Measurements from ENCODE around the gene ZKSCAN5. TPM values are rescaled to one million over a fixed set of nuclear protein-coding genes. Genes with fewer than 3 reads are reported as not detected.

ZKSCAN5 gene
- polyA plus RNA-seq, 3 donors, result 1.6 to 2.9 (median 2.2) TPM

DNA sequence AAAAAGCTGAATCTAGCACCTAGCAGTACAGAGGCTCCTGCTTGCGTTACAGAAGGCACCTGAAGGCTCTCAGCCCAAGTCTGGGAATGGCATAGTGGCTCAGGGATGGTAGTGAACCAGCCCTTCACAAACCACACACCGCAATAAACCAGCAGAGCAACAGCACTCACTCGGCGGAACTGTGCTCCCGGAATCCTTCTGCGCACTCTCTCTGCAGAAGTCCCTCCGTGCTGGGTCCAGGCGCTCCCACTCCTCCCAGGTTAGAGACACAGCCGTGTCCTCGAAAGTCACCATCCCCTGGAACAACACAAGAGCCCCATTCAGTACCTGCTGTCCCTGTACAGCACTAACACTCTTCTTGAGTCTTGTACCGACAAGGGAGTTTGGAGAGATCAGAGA is 5.9 kb upstream of the ZKSCAN5 start:
- peak overlapping the region; percentile 99 to 100 for H3K4me3 Mint-ChIP-seq
- H3K27ac Mint-ChIP-seq, result peak overlapping the region; percentile 97 to 100 (median 99)
- TF ChIP-seq, protein P1, sequence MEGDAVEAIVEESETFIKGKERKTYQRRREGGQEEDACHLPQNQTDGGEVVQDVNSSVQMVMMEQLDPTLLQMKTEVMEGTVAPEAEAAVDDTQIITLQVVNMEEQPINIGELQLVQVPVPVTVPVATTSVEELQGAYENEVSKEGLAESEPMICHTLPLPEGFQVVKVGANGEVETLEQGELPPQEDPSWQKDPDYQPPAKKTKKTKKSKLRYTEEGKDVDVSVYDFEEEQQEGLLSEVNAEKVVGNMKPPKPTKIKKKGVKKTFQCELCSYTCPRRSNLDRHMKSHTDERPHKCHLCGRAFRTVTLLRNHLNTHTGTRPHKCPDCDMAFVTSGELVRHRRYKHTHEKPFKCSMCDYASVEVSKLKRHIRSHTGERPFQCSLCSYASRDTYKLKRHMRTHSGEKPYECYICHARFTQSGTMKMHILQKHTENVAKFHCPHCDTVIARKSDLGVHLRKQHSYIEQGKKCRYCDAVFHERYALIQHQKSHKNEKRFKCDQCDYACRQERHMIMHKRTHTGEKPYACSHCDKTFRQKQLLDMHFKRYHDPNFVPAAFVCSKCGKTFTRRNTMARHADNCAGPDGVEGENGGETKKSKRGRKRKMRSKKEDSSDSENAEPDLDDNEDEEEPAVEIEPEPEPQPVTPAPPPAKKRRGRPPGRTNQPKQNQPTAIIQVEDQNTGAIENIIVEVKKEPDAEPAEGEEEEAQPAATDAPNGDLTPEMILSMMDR (IDR thresholded peaks at IDR 0.05), result no peak
- intact Hi-C loops (cut with micrococcal nuclease), result loop anchor here in 1 of 2 donors (2.0 kb wide), 1 partner anchor 26 kb away; the partner anchor contains the start of gene ZNF789
- Histone ChIP-seq H3K9ac (ENCODE audit: insufficient read depth, low read length, poor library complexity, severe bottlenecking) (peak overlapping the region; percentile 97), H3K9me3 (replicated peaks in 1 of 2; ENCODE audit: control insufficient read depth in 1 of 2, insufficient read depth in 1 of 2, low read length in 2 of 2) (peaks cover 15 to 25% of the 10 kb centered on the region in 2 donors), H3K4me3 (replicated peaks in 1 of 3; ENCODE audit: low read depth in 2 of 3, low read length in 3 of 3) (peak overlapping the region; percentile 71 to 100 (median 99)), H3K79me2 (ENCODE audit: insufficient read depth, low read length) (peaks cover 81% of the 10 kb centered on the region), H3K27me3 (ENCODE audit: control insufficient read depth in 2 of 2, insufficient read depth in 2 of 2, low read length in 2 of 2) (no peaks in the 10 kb centered on the region), H3K27ac (ENCODE audit: low read depth in 1 of 2, low read length in 2 of 2) (peak overlapping the region; percentile 100), H3K4me1 (ENCODE audit: control insufficient read depth in 1 of 2, insufficient read depth in 2 of 2, low read length in 2 of 2) (peaks cover 25 to 27% of the 10 kb centered on the region in 2 donors), H3K36me3 (replicated peaks in 1 of 2; ENCODE audit: control insufficient read depth in 1 of 2, insufficient read depth in 2 of 2, low read length in 2 of 2) (peaks cover 36 to 46% of the 10 kb centered on the region in 2 donors), H2AFZ (ENCODE audit: insufficient read depth, low read depth, low read length, poor library complexity, severe bottlenecking) (no peak overlapping the region), H3K4me2 (replicated peaks; ENCODE audit: extremely low read depth, low read length, poor library complexity, severe bottlenecking) (peak overlapping the region; percentile 91), H4K20me1 (ENCODE audit: insufficient read depth, low read length) (peaks cover 49% of the 10 kb centered on the region)
- WGBS (ENCODE audit: insufficient coverage), result 81% methylated on average over 7 of the region's 11 CpGs
- H3K36me3 Mint-ChIP-seq, result peaks cover 32 to 46% of the 10 kb centered on the region in 2 donors
- peaks cover 23% of the 10 kb centered on the region for H3K4me1 Mint-ChIP-seq
- H3K27me3 Mint-ChIP-seq (ENCODE audit: low read depth in 3 of 3), result no peaks in the 10 kb centered on the region
- DNase-seq, result no peak
- peaks cover 15 to 27% (median 20%) of the 10 kb centered on the region in 7 donors for H3K9me3 Mint-ChIP-seq

DNA sequence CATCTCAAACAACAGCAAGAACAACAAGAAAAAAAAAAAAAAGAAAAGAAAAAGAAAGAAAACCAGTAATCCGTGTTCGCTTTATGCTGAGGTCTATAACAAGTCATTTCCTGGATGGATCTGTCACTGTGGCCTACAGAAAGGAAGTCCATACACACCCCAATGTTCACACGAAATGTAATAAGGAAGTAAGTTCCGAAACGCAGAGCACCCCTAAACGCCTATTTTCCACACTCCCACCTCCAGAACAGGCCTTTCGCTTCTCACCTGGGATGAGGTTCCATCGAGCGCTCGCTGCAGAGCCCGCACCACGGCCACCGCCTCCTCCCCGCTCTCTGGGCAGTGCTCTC is 5.1 kb upstream of the ZKSCAN5 start:
- DNase-seq, result peak; percentile 66 to 84 (median 84)
- intact Hi-C loops (cut with micrococcal nuclease), result loop anchor here in 1 of 2 donors (2.0 kb wide), 1 partner anchor 27 kb away; the partner anchor contains the start of gene ZNF789
- Histone ChIP-seq H3K27me3 (ENCODE audit: control insufficient read depth in 2 of 2, insufficient read depth in 2 of 2, low read length in 2 of 2) (no peaks in the 10 kb centered on the region), H3K4me1 (ENCODE audit: control insufficient read depth in 1 of 2, insufficient read depth in 2 of 2, low read length in 2 of 2) (peaks cover 29 to 33% of the 10 kb centered on the region in 2 donors), H3K4me3 (replicated peaks in 1 of 3; ENCODE audit: low read depth in 2 of 3, low read length in 3 of 3) (peak overlapping the region; percentile 71 to 100 (median 99)), H3K36me3 (replicated peaks in 1 of 2; ENCODE audit: control insufficient read depth in 1 of 2, insufficient read depth in 2 of 2, low read length in 2 of 2) (peaks cover 28 to 38% of the 10 kb centered on the region in 2 donors), H3K9ac (ENCODE audit: insufficient read depth, low read length, poor library complexity, severe bottlenecking) (peak overlapping the region; percentile 97), H3K4me2 (replicated peaks; ENCODE audit: extremely low read depth, low read length, poor library complexity, severe bottlenecking) (peak overlapping the region; percentile 91), H2AFZ (ENCODE audit: insufficient read depth, low read depth, low read length, poor library complexity, severe bottlenecking) (peak overlapping the region; percentile 72), H4K20me1 (ENCODE audit: insufficient read depth, low read length) (peaks cover 41% of the 10 kb centered on the region), H3K27ac (ENCODE audit: low read depth in 1 of 2, low read length in 2 of 2) (peak overlapping the region; percentile 100), H3K9me3 (replicated peaks in 1 of 2; ENCODE audit: control insufficient read depth in 1 of 2, insufficient read depth in 1 of 2, low read length in 2 of 2) (peaks cover 7 to 17% of the 10 kb centered on the region in 2 donors), H3K79me2 (ENCODE audit: insufficient read depth, low read length) (peaks cover 73% of the 10 kb centered on the region)
- TF ChIP-seq, protein P1 (IDR thresholded peaks at IDR 0.05), result no peak
- WGBS (ENCODE audit: insufficient coverage), result 0% methylated on average over 11 of the region's 14 CpGs
- Mint-ChIP-seq H3K4me1 (peaks cover 23% of the 10 kb centered on the region), H3K36me3 (peaks cover 24 to 38% of the 10 kb centered on the region in 2 donors), H3K27me3 (ENCODE audit: low read depth in 3 of 3) (no peaks in the 10 kb centered on the region), H3K27ac (peak overlapping the region; percentile 97 to 100 (median 99)), H3K4me3 (peak overlapping the region; percentile 99 to 100), H3K9me3 (peaks cover 7 to 19% (median 12%) of the 10 kb centered on the region in 7 donors)

All from CD14-positive monocyte (primary cell).